Endothelial cell of umbilical vein (primary cell): ENCODE measurements around the gene CERKL. TPM values are rescaled to one million over a fixed set of nuclear protein-coding genes. Genes with fewer than 3 reads are reported as not detected.

Experiments used
- BruUV-seq: library from RNA; stranded (reverse); fragments of 400-500 nt; replicated peaks from 2 replicates; lab custom pipeline; 2021; lab: Mats Ljungman, UMichigan
- CTCF ChIA-PET: fragments of 300-600, 350-600 bp; sonication (Branson Sonifier 250); formaldehyde crosslinking; loops from one replicate; lab custom pipeline; 2021; ENCODE audit warnings: antibody characterized with exemption, inconsistent platforms; lab: Charles Lee
- POLR2A ChIA-PET: fragments of 300-600, 350-600 bp; sonication (Branson Sonifier 250); formaldehyde crosslinking; loops from one replicate; lab custom pipeline; 2021; ENCODE audit warnings: antibody characterized with exemption, inconsistent platforms; lab: Charles Lee
- DNase-seq: peaks from one replicate; pipeline ENCODE4 v3.0.0-alpha.2; 2011; ENCODE audit warnings: low read depth, low spot score
- FAIRE-seq: peaks from 2 replicates; lab custom pipeline; 2011; peaks lifted over from hg19 to GRCh38; lab: Jason Lieb, UNC
- H2AFZ ChIP-seq: 2 replicates; pipeline ENCODE4 v1.6.0; 2012; ENCODE audit warnings: low read depth, low read length, control low read depth, inconsistent platforms
- H3K27ac ChIP-seq: 2 replicates; pipeline ENCODE4 v1.5.1; 2011; ENCODE audit warnings: low read depth, mild to moderate bottlenecking, control low read depth, low read length, moderate library complexity; ENCODE audit not compliant: insufficient read depth
- H3K27me3 ChIP-seq, 2 experiments: 2 replicates each; pipeline versions ENCODE4 v1.6.0 to v1.6.1; 2011; ENCODE audit warnings: low read length in 2 of 2, mixed read lengths in 1 of 2; ENCODE audit not compliant: control insufficient read depth in 2 of 2, insufficient read depth in 2 of 2
- H3K36me3 ChIP-seq, 2 experiments: 2 replicates in 1 of 2; 3 replicates in 1 of 2; pipeline ENCODE4 v1.5.1; 2011; ENCODE audit warnings: low read length in 2 of 2, mild to moderate bottlenecking in 1 of 2, moderate library complexity in 1 of 2; ENCODE audit not compliant: control insufficient read depth in 2 of 2, insufficient read depth in 2 of 2; ENCODE audit errors: extremely low read depth in 1 of 2
- H3K4me1 ChIP-seq: 3 replicates; pipeline ENCODE4 v1.5.1; 2011; ENCODE audit warnings: mild to moderate bottlenecking, low read length; ENCODE audit not compliant: control insufficient read depth, insufficient read depth; ENCODE audit errors: extremely low read depth
- H3K4me2 ChIP-seq: 2 replicates; pipeline ENCODE4 v1.6.1; 2011; ENCODE audit warnings: low read length, control low read depth, mixed read lengths; ENCODE audit not compliant: insufficient read depth
- H3K4me3 ChIP-seq, 3 experiments: fragments of 200-600 bp in 1 of 3; sonication (generic), shearing (Covaris generic) in 1 of 3; replicated peaks in 1 of 3; 2 replicates each; pipeline ENCODE4 v1.5.1; 2011 to 2016; ENCODE audit warnings: control low read depth in 3 of 3, low read length in 3 of 3, mild to moderate bottlenecking in 2 of 3, inconsistent platforms in 1 of 3, low read depth in 1 of 3, moderate library complexity in 1 of 3; ENCODE audit not compliant: insufficient read depth in 1 of 3
- H3K79me2 ChIP-seq: 2 replicates; pipeline ENCODE4 v1.6.0; 2012; ENCODE audit warnings: low read length, inconsistent platforms; ENCODE audit not compliant: control insufficient read depth, insufficient read depth
- H3K9ac ChIP-seq: replicated peaks from 2 replicates; pipeline ENCODE3; 2011; ENCODE audit warnings: low read length, control low read depth; ENCODE audit not compliant: insufficient read depth; ENCODE audit errors: extremely low read depth
- H3K9me1 ChIP-seq: replicated peaks from 3 replicates; pipeline ENCODE4 v1.6.0; 2011; ENCODE audit warnings: mild to moderate bottlenecking, low read length; ENCODE audit not compliant: control insufficient read depth, insufficient read depth; ENCODE audit errors: extremely low read depth
- H3K9me3 ChIP-seq: replicated peaks from 2 replicates; pipeline ENCODE4 v1.5.1; 2012; ENCODE audit warnings: low read length, inconsistent platforms; ENCODE audit not compliant: control insufficient read depth, insufficient read depth
- H4K20me1 ChIP-seq: replicated peaks from 2 replicates; pipeline ENCODE3; 2011; ENCODE audit warnings: mild to moderate bottlenecking, low read length; ENCODE audit not compliant: control insufficient read depth, insufficient read depth; ENCODE audit errors: extremely low read depth
- EZH2 ChIP-seq: IDR thresholded peaks from 2 replicates; pipeline ENCODE4 v1.6.1; 2012; ENCODE audit warnings: borderline replicate concordance, low read depth, mild to moderate bottlenecking, moderate library complexity, low read length, inconsistent platforms; ENCODE audit not compliant: severe bottlenecking
- FOS ChIP-seq: IDR thresholded peaks from 2 replicates; pipeline ENCODE4 v1.6.1; 2011; ENCODE audit warnings: mild to moderate bottlenecking, low read length, moderate library complexity, borderline replicate concordance; ENCODE audit not compliant: insufficient read depth
- GATA2 ChIP-seq: IDR thresholded peaks from 2 replicates; pipeline ENCODE4 v1.7.0; 2011; ENCODE audit warnings: low read depth, mild to moderate bottlenecking, moderate library complexity, mixed read lengths, low read length; ENCODE audit not compliant: insufficient read length, insufficient read depth
- JUN ChIP-seq: IDR thresholded peaks from 2 replicates; pipeline ENCODE4 v1.6.1; 2011; ENCODE audit warnings: borderline replicate concordance, low read depth; ENCODE audit not compliant: insufficient read length, insufficient read depth
- MYC ChIP-seq: IDR thresholded peaks from one replicate; pipeline ENCODE4 v1.6.1; 2011; ENCODE audit warnings: mild to moderate bottlenecking, low read depth, low read length
- POLR2AphosphoS5 ChIP-seq: IDR thresholded peaks from 2 replicates; pipeline ENCODE4 v1.6.1; 2012; ENCODE audit warnings: low read depth, mild to moderate bottlenecking, control low read depth, low read length, moderate library complexity; ENCODE audit not compliant: insufficient read depth
- dilution Hi-C: fragments of 300-500 bp; cut with MboI; formaldehyde crosslinking; loops from one replicate; pipeline ENCODE4 v1.15.0; 2019; ENCODE audit warnings: low sequenced_read_pairs; ENCODE audit not compliant: extremely low pct_ligation_motif_present
- intact Hi-C: fragments of 100-400 bp; cut with micrococcal nuclease; formaldehyde crosslinking; loops from one replicate; pipeline ENCODE4 v1.10.0; 2022
- polyA plus RNA-seq, 4 experiments: library from polyadenylated mRNA; depleted of rRNA in 3 of 4; stranded (reverse) in 3 of 4; unstranded in 1 of 4; fragments of >200 nt; gene quantifications; 2 replicates each; pipeline versions ENCODE4 v1.2.1 to v1.2.3, GENCODE V29; 2011 to 2012; ENCODE audit warnings: missing spikeins in 1 of 4
- total RNA-seq: library from RNA; stranded (reverse); gene quantifications from 2 replicates; pipeline ENCODE4 v1.2.3, GENCODE V29; 2021
- TF ChIP-seq, protein P1 (sequence below): IDR thresholded peaks from 2 replicates; pipeline ENCODE4 v1.6.1; 2011; ENCODE audit not compliant: insufficient read depth, insufficient read length
- TF ChIP-seq, protein P2 (sequence below), 2 donors: IDR thresholded peaks; 1 replicate in 1 of 2; 2 replicates in 1 of 2; pipeline ENCODE4 v1.5.1; 2011; ENCODE audit warnings: low read length in 2 of 2, mild to moderate bottlenecking in 2 of 2, moderate library complexity in 2 of 2, control low read depth in 1 of 2, inconsistent platforms in 1 of 2, low read depth in 1 of 2; ENCODE audit not compliant: insufficient read depth in 1 of 2; ENCODE audit errors: extremely low read depth in 1 of 2

Gene CERKL
- total and polyA plus RNA-seq, 2 donors (not counting 3 experiments of a cell fraction or from before 2014, with no cell fraction given): not detected

DNA sequence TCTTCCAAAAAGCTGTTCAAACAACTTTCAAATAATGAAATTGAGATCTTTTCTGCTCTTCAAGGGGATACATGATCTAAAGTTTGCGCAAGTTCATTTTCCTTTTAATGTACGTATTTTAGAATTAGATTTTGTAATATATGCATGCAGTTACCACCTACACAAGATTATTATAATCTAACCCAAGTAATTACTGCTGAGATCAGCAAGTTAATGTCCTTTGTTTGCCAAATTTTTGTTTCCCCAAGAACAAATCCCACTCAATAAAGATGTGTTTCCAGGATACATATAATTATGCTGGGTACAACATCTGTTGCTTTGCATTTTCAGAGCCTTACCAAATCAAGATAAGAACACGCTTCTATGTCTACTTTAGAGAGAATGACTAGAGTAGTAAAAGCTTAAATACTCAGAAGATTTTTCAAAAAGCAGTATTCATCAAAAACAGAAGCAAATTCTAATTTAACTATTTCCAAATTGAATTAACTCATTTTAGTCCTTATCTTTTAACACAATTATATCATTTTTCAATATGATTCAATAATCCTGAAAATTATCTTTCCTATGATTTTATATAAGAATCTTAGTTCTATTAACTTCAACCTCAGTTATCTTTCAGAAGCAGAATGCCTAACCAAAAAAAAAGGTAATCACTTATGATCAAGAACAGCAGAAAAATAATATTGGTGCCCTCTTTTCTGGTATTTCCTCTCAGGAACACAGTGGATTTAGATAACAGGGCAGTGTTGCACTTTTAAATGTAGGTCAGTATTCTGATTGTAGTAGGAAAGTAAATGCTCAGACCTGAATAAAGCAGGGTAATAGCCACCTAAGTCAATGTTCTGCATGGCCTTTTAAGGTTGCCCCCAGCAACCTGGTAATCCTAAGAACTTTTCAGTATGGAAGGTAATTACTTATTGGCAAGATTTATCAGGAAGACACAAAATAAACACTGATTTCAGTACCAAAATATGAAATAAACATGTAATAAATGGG is 28.0 kb downstream of the CERKL start:
- CTCF ChIA-PET: interaction anchor here (1.3 kb wide), 1 partner anchor 87 kb away, joined by 3 read pairs; no protein-coding TSS in a partner anchor
- Histone ChIP-seq H3K9me3 (no peaks in the 10 kb centered on the region), H3K9ac (no peak overlapping the region), H3K4me3 (no peak overlapping the region), H3K27ac (no peak overlapping the region), H3K9me1 (no peaks in the 10 kb centered on the region), H3K4me2 (no peak overlapping the region), H2AFZ (no peak overlapping the region), H4K20me1 (no peaks in the 10 kb centered on the region), H3K27me3 (peaks cover 2% of the 10 kb centered on the region in 2 experiments), H3K4me1 (no peaks in the 10 kb centered on the region), H3K79me2 (no peaks in the 10 kb centered on the region), H3K36me3 (no peaks in the 10 kb centered on the region)
- POLR2A ChIA-PET: no interaction called here
- BruUV-seq: no TSS peak
- intact Hi-C loops (no loop called here), dilution Hi-C loops (no loop called here)
- DNase-seq: no peak
- no peak for TF ChIP-seq GATA2
- TF ChIP-seq FOS: no peak
- no peak for TF ChIP-seq EZH2
- TF ChIP-seq, protein P1, sequence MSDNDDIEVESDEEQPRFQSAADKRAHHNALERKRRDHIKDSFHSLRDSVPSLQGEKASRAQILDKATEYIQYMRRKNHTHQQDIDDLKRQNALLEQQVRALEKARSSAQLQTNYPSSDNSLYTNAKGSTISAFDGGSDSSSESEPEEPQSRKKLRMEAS: no peak
- TF ChIP-seq, protein P2, sequence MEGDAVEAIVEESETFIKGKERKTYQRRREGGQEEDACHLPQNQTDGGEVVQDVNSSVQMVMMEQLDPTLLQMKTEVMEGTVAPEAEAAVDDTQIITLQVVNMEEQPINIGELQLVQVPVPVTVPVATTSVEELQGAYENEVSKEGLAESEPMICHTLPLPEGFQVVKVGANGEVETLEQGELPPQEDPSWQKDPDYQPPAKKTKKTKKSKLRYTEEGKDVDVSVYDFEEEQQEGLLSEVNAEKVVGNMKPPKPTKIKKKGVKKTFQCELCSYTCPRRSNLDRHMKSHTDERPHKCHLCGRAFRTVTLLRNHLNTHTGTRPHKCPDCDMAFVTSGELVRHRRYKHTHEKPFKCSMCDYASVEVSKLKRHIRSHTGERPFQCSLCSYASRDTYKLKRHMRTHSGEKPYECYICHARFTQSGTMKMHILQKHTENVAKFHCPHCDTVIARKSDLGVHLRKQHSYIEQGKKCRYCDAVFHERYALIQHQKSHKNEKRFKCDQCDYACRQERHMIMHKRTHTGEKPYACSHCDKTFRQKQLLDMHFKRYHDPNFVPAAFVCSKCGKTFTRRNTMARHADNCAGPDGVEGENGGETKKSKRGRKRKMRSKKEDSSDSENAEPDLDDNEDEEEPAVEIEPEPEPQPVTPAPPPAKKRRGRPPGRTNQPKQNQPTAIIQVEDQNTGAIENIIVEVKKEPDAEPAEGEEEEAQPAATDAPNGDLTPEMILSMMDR (IDR thresholded peaks at IDR 0.05; ENCODE audit: extremely low read depth in 1 of 2, insufficient read depth in 1 of 2, low read depth in 1 of 2, low read length in 2 of 2): no peak
- no peak for TF ChIP-seq JUN
- TF ChIP-seq POLR2AphosphoS5: no peak
- no peak for TF ChIP-seq MYC
- FAIRE-seq: no peak
